GM20431 (cell line): ENCODE measurements around the gene WDFY2.

Experiments
- in situ Hi-C: fragments of 300-500 bp; cut with MseI, MboI; formaldehyde crosslinking; loops from one replicate; pipeline ENCODE4 v1.15.0; 2020; ENCODE audit warnings: low sequenced_read_pairs; ENCODE audit not compliant: unreplicated experiment

WDFY2 gene

GRCh38 chr13:51804295-51805172 is 220.3 kb downstream of the WDFY2 start:
- in situ Hi-C loops, result no loop called here

- in situ Hi-C loops, result no loop called here
These were observed 221.1 kb downstream of the WDFY2 start for GRCh38 chr13:51805313-51805712.

- in situ Hi-C loops, result no loop called here
These were observed 221.7 kb downstream of the WDFY2 start for GRCh38 chr13:51805925-51806324.

GRCh38 chr13:51806566-51806965 is 222.3 kb downstream of the WDFY2 start:
- in situ Hi-C loops, result no loop called here

GRCh38 chr13:51807041-51807440 is 222.8 kb downstream of the WDFY2 start:
- in situ Hi-C loops, result no loop called here

- in situ Hi-C loops, result no loop called here
These were observed 224.5 kb downstream of the WDFY2 start for GRCh38 chr13:51808811-51809210.

- in situ Hi-C loops, result no loop called here
These were observed 226.8 kb downstream of the WDFY2 start for GRCh38 chr13:51811046-51811445.

GRCh38 chr13:51811920-51812451 is 227.7 kb downstream of the WDFY2 start:
- in situ Hi-C loops, result no loop called here

GRCh38 chr13:51814071-51814470 is 229.8 kb downstream of the WDFY2 start:
- in situ Hi-C loops, result no loop called here

GRCh38 chr13:51814825-51815650 is 230.8 kb downstream of the WDFY2 start:
- in situ Hi-C loops, result no loop called here

GRCh38 chr13:51815848-51816247 is 231.6 kb downstream of the WDFY2 start:
- in situ Hi-C loops, result no loop called here

- in situ Hi-C loops, result no loop called here
These were observed 232.5 kb downstream of the WDFY2 start for GRCh38 chr13:51816604-51817249.
